H9 (cell line): ENCODE data around the gene SLC15A3. TPM values are rescaled to one million over a fixed set of nuclear protein-coding genes. Genes with fewer than 3 reads are reported as not detected.

Experiments used
- DNase-seq: peaks from one replicate; pipeline ENCODE4 v3.0.0-alpha.2; 2017
- H2AFZ ChIP-seq: one replicate; pipeline ENCODE4 v1.6.1; 2013; ENCODE audit warnings: mild to moderate bottlenecking, low read length, control low read depth, moderate library complexity
- H2AK5ac ChIP-seq: 2 replicates; pipeline ENCODE4 v1.6.1; 2013; ENCODE audit warnings: low read length, control low read depth, mixed read lengths; ENCODE audit not compliant: insufficient read length
- H2BK120ac ChIP-seq: one replicate; pipeline ENCODE4 v1.6.1; 2013; ENCODE audit warnings: low read depth, mild to moderate bottlenecking, low read length, control low read depth, inconsistent platforms; ENCODE audit not compliant: poor library complexity, severe bottlenecking
- H2BK12ac ChIP-seq: 2 replicates; pipeline ENCODE4 v1.6.1; 2013; ENCODE audit warnings: low read length, control low read depth, mixed read lengths, low read depth; ENCODE audit not compliant: insufficient read length
- H2BK15ac ChIP-seq: 2 replicates; pipeline ENCODE4 v1.6.1; 2013; ENCODE audit warnings: low read depth, low read length, control low read depth
- H2BK20ac ChIP-seq: one replicate; pipeline ENCODE4 v1.6.1; 2013; ENCODE audit warnings: low read depth, mild to moderate bottlenecking, low read length, control low read depth, inconsistent platforms; ENCODE audit not compliant: poor library complexity, severe bottlenecking
- H2BK5ac ChIP-seq: 2 replicates; pipeline ENCODE4 v1.6.1; 2013; ENCODE audit warnings: low read length, control low read depth, mixed read lengths; ENCODE audit not compliant: insufficient read length
- H3K14ac ChIP-seq: 2 replicates; pipeline ENCODE4 v1.6.1; 2013; ENCODE audit warnings: low read length, control low read depth; ENCODE audit not compliant: insufficient read depth
- H3K18ac ChIP-seq: 2 replicates; pipeline ENCODE4 v1.6.1; 2013; ENCODE audit warnings: low read depth, mild to moderate bottlenecking, mixed read lengths, low read length, control low read depth; ENCODE audit not compliant: insufficient read length
- H3K23ac ChIP-seq: 2 replicates; pipeline ENCODE4 v1.6.1; 2013; ENCODE audit warnings: low read length, control low read depth, mixed read lengths, low read depth; ENCODE audit not compliant: insufficient read length
- H3K23me2 ChIP-seq: 2 replicates; pipeline ENCODE4 v1.6.1; 2013; ENCODE audit warnings: low read depth, mild to moderate bottlenecking, mixed read lengths, low read length, control low read depth; ENCODE audit not compliant: insufficient read length, poor library complexity, severe bottlenecking
- H3K27ac ChIP-seq: 2 replicates; pipeline ENCODE4 v1.5.1; 2013; ENCODE audit warnings: low read length, control low read depth, mixed read lengths, low read depth; ENCODE audit not compliant: insufficient read length
- H3K27me3 ChIP-seq: 2 replicates; pipeline ENCODE4 v1.6.1; 2013; ENCODE audit warnings: low read length, control low read depth, inconsistent platforms; ENCODE audit not compliant: insufficient read depth
- H3K4ac ChIP-seq: 2 replicates; pipeline ENCODE4 v1.6.1; 2013; ENCODE audit warnings: low read depth, mild to moderate bottlenecking, control low read depth, inconsistent platforms, low read length, moderate library complexity
- H3K4me1 ChIP-seq: 2 replicates; pipeline ENCODE4 v1.6.1; 2013; ENCODE audit warnings: low read length, control low read depth, inconsistent platforms; ENCODE audit not compliant: insufficient read depth
- H3K4me2 ChIP-seq: 2 replicates; pipeline ENCODE4 v1.6.1; 2013; ENCODE audit warnings: low read length, control low read depth, mixed read lengths; ENCODE audit not compliant: insufficient read length, insufficient read depth
- H3K56ac ChIP-seq: 2 replicates; pipeline ENCODE4 v1.6.1; 2013; ENCODE audit warnings: low read depth, mild to moderate bottlenecking, mixed read lengths, low read length, control low read depth; ENCODE audit not compliant: insufficient read length
- H3K79me1 ChIP-seq: 2 replicates; pipeline ENCODE4 v1.6.1; 2013; ENCODE audit warnings: low read depth, mild to moderate bottlenecking, moderate library complexity, low read length, control low read depth, inconsistent platforms; ENCODE audit not compliant: insufficient read depth, poor library complexity, severe bottlenecking
- H3K79me2 ChIP-seq: 2 replicates; pipeline ENCODE4 v1.6.1; 2013; ENCODE audit warnings: low read length, control low read depth, inconsistent platforms; ENCODE audit not compliant: insufficient read depth
- H3K9ac ChIP-seq: 2 replicates; pipeline ENCODE4 v1.6.1; 2013; ENCODE audit warnings: low read length, control low read depth, mixed read lengths; ENCODE audit not compliant: insufficient read length; ENCODE audit errors: extremely low read depth
- H3K9me3 ChIP-seq: one replicate; pipeline ENCODE4 v1.6.1; 2013; ENCODE audit warnings: low read depth, low read length, inconsistent platforms; ENCODE audit not compliant: control insufficient read depth
- H3T11ph ChIP-seq: one replicate; pipeline ENCODE4 v1.6.1; 2013; ENCODE audit warnings: mild to moderate bottlenecking, low read length, control low read depth, inconsistent platforms
- H4K20me1 ChIP-seq: one replicate; pipeline ENCODE4 v1.6.1; 2013; ENCODE audit not compliant: control insufficient read depth, insufficient read length, insufficient read depth
- H4K5ac ChIP-seq: 2 replicates; pipeline ENCODE4 v1.6.1; 2013; ENCODE audit warnings: low read depth, mild to moderate bottlenecking, mixed read lengths, low read length, control low read depth; ENCODE audit not compliant: insufficient read length
- H4K8ac ChIP-seq: replicated peaks from 2 replicates; pipeline ENCODE4 v1.6.1; 2013; ENCODE audit warnings: low read length, control low read depth, mixed read lengths, low read depth; ENCODE audit not compliant: insufficient read length
- H4K91ac ChIP-seq: 2 replicates; pipeline ENCODE4 v1.6.1; 2013; ENCODE audit warnings: low read depth, mild to moderate bottlenecking, moderate library complexity, mixed read lengths, low read length, control low read depth; ENCODE audit not compliant: insufficient read length
- H3K27ac Mint-ChIP-seq, 3 experiments: 2 replicates in 2 of 3; 3 replicates in 1 of 3; pipeline ENCODE4 v1.8.0; 2020 to 2021; ENCODE audit warnings: mixed read lengths in 3 of 3, mild to moderate bottlenecking in 1 of 3, moderate library complexity in 1 of 3
- H3K27me3 Mint-ChIP-seq: 2 replicates; pipeline ENCODE4 v1.8.0; 2021; ENCODE audit warnings: low read depth, mild to moderate bottlenecking, moderate library complexity, mixed read lengths
- H3K36me3 Mint-ChIP-seq, 3 experiments: 2 replicates in 2 of 3; 3 replicates in 1 of 3; pipeline ENCODE4 v1.8.0; 2020 to 2021; ENCODE audit warnings: low read depth in 3 of 3, mixed read lengths in 3 of 3; ENCODE audit not compliant: insufficient read depth in 1 of 3
- H3K4me1 Mint-ChIP-seq, 2 experiments: 2 replicates each; pipeline ENCODE4 v1.8.0; 2020; ENCODE audit warnings: mixed read lengths in 2 of 2
- H3K4me3 Mint-ChIP-seq, 2 experiments: 2 replicates in 1 of 2; 3 replicates in 1 of 2; pipeline ENCODE4 v1.8.0; 2020 to 2021; ENCODE audit warnings: mild to moderate bottlenecking in 2 of 2, mixed read lengths in 2 of 2, moderate library complexity in 1 of 2
- H3K9me3 Mint-ChIP-seq, 2 experiments: 2 replicates in 1 of 2; 3 replicates in 1 of 2; pipeline ENCODE4 v1.8.0; 2020; ENCODE audit warnings: mild to moderate bottlenecking in 2 of 2, mixed read lengths in 2 of 2, moderate library complexity in 1 of 2
- WGBS: extraction: QIAGEN DNeasy Blood & Tissue Kit; methylation state at CpG from one replicate; pipeline ENCODE4 v1.1.7; 2013; ENCODE audit warnings: missing lambda C conversion rate, low lambda C conversion rate, mixed read lengths; ENCODE audit not compliant: insufficient read length; ENCODE audit errors: extremely low coverage; 5-methylcytosine and 5-hydroxymethylcytosine counted together
- total RNA-seq: library from RNA; stranded (reverse); gene quantifications from 2 replicates; pipeline ENCODE4 v1.2.1, GENCODE V29; 2021
- TF ChIP-seq, protein P1 (sequence below): fragments of 200-600 bp; sonication (generic); conservative IDR thresholded peaks from 3 replicates; pipeline ENCODE4 v1.8.0; 2021; ENCODE audit warnings: antibody characterized with exemption, mild to moderate bottlenecking

The SLC15A3 gene
- total RNA-seq, 1 experiment from 2014 or later: 7.0 TPM

DNA sequence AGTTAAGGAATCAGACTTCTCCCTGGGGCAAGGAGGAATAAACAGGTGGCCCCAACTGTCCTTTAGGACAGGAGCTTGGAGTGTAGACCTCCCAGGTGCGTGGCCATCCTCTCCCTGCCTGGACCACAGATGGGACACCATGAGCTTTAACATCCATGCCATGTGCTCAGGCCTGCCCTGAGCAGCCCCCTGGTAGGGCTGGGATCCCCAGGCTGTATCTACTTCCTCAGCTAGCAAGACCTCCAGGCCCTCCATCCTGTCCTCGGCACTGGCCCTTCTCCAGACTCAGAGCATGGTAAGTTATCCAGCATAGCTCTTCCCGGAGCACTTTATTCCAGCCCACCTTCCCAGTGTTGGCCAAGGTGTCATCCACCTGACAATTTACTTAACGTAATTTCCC is 25.2 kb upstream of the SLC15A3 start:
- Histone ChIP-seq H2BK15ac (no peak overlapping the region), H4K8ac (no peak overlapping the region), H3K4me1 (no peaks in the 10 kb centered on the region), H3K23me2 (no peaks in the 10 kb centered on the region), H3K9ac (no peak overlapping the region), H3T11ph (no peak overlapping the region), H3K79me2 (no peaks in the 10 kb centered on the region), H4K20me1 (no peaks in the 10 kb centered on the region), H3K27me3 (no peaks in the 10 kb centered on the region; the same call in 1 of the 2 replicates), H3K18ac (no peak overlapping the region), H2BK120ac (no peak overlapping the region), H3K4me2 (no peak overlapping the region), H3K14ac (no peak overlapping the region), H2AFZ (no peak overlapping the region), H4K5ac (no peak overlapping the region), H3K79me1 (no peaks in the 10 kb centered on the region), H3K27ac (no peak overlapping the region), H2BK20ac (no peak overlapping the region), H4K91ac (no peak overlapping the region), H2AK5ac (no peak overlapping the region), H3K9me3 (no peaks in the 10 kb centered on the region), H2BK12ac (no peak overlapping the region), H3K56ac (no peak overlapping the region), H3K4ac (no peak overlapping the region), H3K23ac (no peak overlapping the region), H2BK5ac (no peak overlapping the region)
- Mint-ChIP-seq H3K4me1 (no peaks in the 10 kb centered on the region), H3K27ac (no peak overlapping the region), H3K27me3 (peaks cover 6% of the 10 kb centered on the region), H3K4me3 (no peak overlapping the region), H3K9me3 (no peaks in the 10 kb centered on the region), H3K36me3 (no peaks in the 10 kb centered on the region)
- TF ChIP-seq, protein P1, sequence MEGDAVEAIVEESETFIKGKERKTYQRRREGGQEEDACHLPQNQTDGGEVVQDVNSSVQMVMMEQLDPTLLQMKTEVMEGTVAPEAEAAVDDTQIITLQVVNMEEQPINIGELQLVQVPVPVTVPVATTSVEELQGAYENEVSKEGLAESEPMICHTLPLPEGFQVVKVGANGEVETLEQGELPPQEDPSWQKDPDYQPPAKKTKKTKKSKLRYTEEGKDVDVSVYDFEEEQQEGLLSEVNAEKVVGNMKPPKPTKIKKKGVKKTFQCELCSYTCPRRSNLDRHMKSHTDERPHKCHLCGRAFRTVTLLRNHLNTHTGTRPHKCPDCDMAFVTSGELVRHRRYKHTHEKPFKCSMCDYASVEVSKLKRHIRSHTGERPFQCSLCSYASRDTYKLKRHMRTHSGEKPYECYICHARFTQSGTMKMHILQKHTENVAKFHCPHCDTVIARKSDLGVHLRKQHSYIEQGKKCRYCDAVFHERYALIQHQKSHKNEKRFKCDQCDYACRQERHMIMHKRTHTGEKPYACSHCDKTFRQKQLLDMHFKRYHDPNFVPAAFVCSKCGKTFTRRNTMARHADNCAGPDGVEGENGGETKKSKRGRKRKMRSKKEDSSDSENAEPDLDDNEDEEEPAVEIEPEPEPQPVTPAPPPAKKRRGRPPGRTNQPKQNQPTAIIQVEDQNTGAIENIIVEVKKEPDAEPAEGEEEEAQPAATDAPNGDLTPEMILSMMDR: no peak
- DNase-seq: no peak
- WGBS: no CpG with 5 or more reads among the region's 4 CpGs
